Stimulated activated CD4-positive, alpha-beta T cell treated with anti-CD3 and anti-CD28 coated beads, Interleukin-4, amount 100 ng/mL, for 48 hours (primary cell): ENCODE results near the gene GPR108.
A peak's percentile ranks its signal among the peaks of the same experiment; 100 is the strongest.
"Not testable (repeated sequence)": the region's sequence is repeated elsewhere in the genome, so short reads cannot be mapped to it uniquely, and the experiment has no call there.

Experiments
- DNase-seq, 2 donors: peaks; one replicate each; pipeline ENCODE4 v3.0.0-alpha.2; 2020; ENCODE audit warnings: low read depth in 2 of 2

The GPR108 gene

DNA sequence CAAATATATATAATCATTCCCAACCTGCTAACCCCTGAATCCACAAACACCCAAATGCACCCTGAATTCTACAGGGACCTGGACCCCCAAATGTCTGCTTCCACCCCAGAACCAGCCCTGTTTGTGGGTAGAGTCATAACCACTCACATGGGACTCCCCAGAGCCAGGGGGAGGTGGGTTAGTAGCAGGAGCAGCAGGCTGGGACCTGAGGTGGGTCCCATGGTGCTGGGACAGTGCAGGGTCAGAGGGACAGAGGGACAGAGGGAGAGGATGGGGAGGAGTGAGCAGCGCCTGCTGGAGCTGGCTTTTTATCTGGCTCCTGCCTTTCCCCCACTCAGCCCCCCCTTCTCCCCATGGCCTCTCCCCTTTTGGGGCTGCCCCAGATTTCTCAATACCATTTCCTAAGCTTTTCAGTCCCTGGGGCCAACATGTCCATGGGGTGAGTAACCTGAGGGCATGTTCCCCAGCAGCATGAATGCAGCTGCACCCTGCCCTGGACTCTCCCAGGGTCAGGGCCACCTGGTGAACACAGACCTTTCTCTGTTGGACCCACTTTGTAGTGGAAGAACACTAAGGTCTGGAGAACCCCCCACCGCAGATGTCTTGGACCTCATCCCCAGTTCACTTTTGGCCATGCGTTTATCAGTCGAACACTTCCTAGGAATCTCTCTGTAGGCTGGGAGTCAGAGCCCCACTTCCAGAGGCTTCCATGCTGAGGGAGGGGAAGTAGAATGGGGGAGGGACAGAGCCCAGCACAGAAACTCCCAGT lies 16.8 kb downstream of the GPR108 start, which contains the start of gene C3:
TSS of gene C3 (minus strand) at position 282 of the 769 bp plus-strand sequence. CDS start at position 221, 61 bp downstream.
- DNase-seq = no peak

GRCh38 chr19:6719992-6720368 lies 17.4 kb downstream of the GPR108 start:
- DNase-seq = no peak

- no peak for DNase-seq
Measured at GRCh38 chr19:6719540-6719861, 17.9 kb downstream of the GPR108 start.

GRCh38 chr19:6718741-6719539 lies 18.4 kb downstream of the GPR108 start:
- peak in 1 of 2 donors; percentile 24 for DNase-seq

DNA sequence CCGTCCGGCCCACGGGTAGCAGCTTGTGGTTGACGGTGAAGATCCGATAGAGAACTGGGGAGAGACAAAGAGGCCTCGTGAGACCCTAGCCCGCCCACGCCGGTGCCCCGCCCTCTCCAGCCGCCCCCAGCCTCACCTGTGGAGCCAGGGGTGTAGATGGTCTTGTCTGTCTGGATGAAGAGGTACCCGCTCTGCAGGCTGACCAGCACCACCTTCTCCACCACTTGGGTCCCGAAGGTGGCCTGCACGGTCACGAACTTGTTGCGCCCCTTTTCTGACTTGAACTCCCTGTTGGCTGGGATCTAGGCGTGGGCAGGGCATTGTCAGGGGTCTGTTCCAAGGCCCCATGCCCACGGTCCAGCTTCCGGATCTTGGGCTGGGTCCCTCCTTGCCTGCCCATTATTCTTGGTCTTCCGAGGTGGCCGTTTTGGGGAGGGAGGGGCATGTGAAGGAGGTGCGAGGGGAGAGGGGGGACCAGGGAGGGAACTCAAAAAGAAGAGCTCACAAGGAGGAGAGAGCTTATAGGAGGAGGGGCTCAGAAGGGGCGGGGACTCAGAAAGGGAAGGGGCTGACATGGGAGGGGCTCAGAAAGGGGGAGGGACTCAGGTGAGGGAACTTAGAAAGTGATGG lies 19.2 kb downstream of the GPR108 start:
- DNase-seq = no peak

- no peak for DNase-seq
Measured at GRCh38 chr19:6717441-6717971, 19.9 kb downstream of the GPR108 start.

- DNase-seq = no peak
Measured at GRCh38 chr19:6717036-6717435, 20.3 kb downstream of the GPR108 start.

- DNase-seq = no peak
Measured at GRCh38 chr19:6716610-6716970, 20.8 kb downstream of the GPR108 start.

GRCh38 chr19:6714749-6715555 lies 22.4 kb downstream of the GPR108 start:
- DNase-seq = no peak

DNA sequence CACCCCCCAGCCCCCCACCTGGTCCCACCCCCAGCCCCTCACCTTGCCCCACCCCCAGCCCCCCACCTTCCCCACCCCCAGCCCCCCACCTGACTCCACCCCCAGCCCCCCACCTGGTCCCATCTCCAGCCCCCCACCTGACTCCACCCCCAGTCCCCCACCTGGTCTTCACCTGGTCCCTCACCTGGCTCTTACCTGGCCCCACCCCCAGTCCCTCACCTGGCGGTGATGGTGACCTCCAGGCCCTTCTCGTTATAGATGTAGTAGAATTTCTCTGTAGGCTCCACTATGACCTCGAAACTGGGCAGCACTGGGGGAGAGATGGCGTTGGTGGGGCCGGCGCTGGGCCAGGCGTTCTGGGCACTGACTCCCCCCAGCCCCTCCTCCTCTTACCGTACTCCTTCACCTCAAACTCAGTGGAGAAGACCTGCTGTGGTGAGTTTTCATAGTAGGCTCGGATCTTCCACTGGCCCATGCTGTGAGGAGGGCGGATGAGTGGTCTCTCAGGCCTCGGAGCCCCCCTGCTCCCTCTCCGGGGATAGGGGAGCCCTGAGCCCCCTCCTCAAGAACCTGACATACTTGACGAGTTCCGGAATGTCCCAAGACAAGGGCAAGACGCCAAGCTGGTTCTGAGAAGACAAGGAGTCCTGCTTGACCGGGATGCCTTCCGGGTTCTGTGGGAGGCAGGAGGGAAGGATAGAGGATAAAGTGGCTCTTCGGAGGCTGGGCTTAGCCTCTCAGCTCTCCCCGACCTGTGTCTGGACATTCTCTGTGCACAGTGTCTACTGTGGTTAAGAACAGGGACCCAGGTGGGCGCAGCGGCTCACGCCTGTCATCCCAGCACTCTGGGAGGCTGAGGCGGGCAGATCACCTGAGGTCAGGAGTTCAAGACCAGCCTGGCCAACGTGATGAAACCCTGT lies 23.3 kb downstream of the GPR108 start:
- no peak for DNase-seq

GRCh38 chr19:6712692-6713670 lies 24.4 kb downstream of the GPR108 start:
- no peak for DNase-seq

DNA sequence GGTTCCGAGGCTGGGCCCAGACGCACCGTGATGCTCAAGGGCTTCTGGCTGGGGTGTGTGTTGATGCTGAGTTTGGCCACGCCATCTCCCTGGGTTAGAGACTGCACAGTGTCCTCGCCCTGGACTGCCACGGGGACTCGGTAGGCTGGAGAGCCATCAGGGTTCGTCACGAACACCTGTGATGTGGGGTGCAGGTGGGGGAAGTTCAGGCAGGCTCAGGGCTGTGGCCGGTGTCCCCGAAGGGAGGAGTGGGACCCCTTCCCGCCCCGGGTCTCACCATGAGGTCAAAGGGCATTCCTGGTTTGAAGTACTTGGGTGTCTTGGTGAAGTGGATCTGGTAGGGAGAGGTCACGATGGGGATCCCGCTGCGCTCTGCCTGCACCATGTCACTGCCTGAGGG lies 25.1 kb downstream of the GPR108 start:
- no peak for DNase-seq

GRCh38 chr19:6711605-6712004 lies 25.8 kb downstream of the GPR108 start:
- no peak for DNase-seq

DNA sequence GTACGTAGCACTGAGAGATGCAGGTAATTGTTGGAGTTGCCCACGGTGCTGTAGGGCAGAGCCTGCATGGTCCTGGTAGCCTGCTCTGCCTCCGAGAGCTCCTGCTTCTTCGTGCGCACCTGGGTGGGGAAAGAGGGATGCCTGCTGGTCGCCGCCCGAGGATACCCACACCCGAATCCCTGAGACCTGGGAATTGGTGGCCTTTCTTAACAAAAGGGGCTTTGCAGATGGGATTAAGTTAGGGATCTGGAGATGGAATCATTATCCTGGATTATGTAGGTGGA lies 26.4 kb downstream of the GPR108 start:
- DNase-seq = no peak

DNA sequence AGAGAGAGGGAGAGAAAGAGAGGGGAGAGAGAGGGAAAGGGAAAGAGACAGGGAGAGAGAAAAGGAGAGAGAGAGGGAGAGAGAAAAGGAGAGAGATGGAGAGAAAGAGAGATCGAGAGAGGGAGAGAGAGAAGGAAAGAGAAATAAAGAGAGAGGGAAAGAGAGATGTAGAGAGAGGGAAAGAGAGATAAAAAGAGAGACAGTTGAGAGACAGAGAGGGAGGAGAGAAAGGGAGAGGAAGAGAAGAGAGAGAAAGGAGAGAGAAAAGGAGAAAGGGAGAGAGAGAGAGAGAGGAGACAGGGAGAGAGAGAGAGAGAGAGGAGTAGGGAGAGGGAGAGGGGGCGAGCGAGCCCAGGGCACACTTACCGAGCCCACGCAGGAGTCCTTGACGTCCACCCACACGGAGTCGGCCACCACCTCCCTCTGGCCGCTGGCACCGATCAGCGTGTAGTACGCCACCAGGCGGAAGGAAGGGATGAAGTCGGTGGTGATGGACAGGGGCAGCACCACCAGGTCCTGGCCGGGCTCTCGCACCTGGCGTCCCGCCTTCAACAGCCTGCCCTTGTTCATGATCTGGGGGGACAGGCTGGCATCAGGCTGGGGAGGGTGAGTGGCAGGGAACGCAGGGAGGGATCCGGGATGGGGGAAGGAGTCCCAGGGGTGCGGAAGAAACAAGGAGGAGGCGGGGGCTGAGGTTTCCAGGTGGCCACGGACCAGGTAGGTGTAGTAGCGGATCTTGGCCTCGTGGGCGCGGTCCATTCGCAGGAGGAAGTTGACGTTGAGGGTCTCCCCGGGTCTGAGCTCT lies 26.9 kb downstream of the GPR108 start:
- DNase-seq = no peak

GRCh38 chr19:6709549-6709948 lies 27.8 kb downstream of the GPR108 start:
- no peak for DNase-seq

GRCh38 chr19:6708913-6709312 lies 28.5 kb downstream of the GPR108 start:
- DNase-seq = not testable (repeated sequence)

- no peak for DNase-seq
Measured at GRCh38 chr19:6708346-6708745, 29.0 kb downstream of the GPR108 start.

- DNase-seq = no peak
Measured at GRCh38 chr19:6707658-6708018, 29.7 kb downstream of the GPR108 start.
